Mesothelial cell of epicardium (in vitro differentiated cells): Measurements from ENCODE around the gene NR5A1. TPM values are rescaled to one million over a fixed set of nuclear protein-coding genes. Genes with fewer than 3 reads are reported as not detected.

Experiments used
- DNase-seq, 2 experiments: peaks; one replicate each; pipeline ENCODE4 v3.0.0; 2021; ENCODE audit warnings: low spot score in 2 of 2; ENCODE audit not compliant: unreplicated experiment in 2 of 2
- H3K27ac Mint-ChIP-seq: 2 replicates; pipeline ENCODE4 v1.8.0; 2021; ENCODE audit warnings: mixed read lengths
- H3K27me3 Mint-ChIP-seq: 2 replicates; pipeline ENCODE4 v1.8.0; 2021; ENCODE audit warnings: low read depth, mixed read lengths
- H3K36me3 Mint-ChIP-seq: 2 replicates; pipeline ENCODE4 v1.8.0; 2021; ENCODE audit warnings: mixed read lengths
- H3K4me1 Mint-ChIP-seq: 2 replicates; pipeline ENCODE4 v1.8.0; 2021; ENCODE audit warnings: mixed read lengths
- H3K4me3 Mint-ChIP-seq: 2 replicates; pipeline ENCODE4 v1.8.0; 2021; ENCODE audit warnings: mild to moderate bottlenecking, moderate library complexity, mixed read lengths
- H3K9me3 Mint-ChIP-seq: 2 replicates; pipeline ENCODE4 v1.8.0; 2021; ENCODE audit warnings: mixed read lengths
- CTCF ChIP-seq: fragments of 200-600 bp; sonication (generic); IDR thresholded peaks from one replicate; pipeline ENCODE4 v1.5.0; 2021; ENCODE audit warnings: antibody characterized with exemption; ENCODE audit not compliant: unreplicated experiment
- total RNA-seq: library from RNA; stranded (reverse); gene quantifications from 3 replicates; pipeline ENCODE4 v1.2.1, GENCODE V29; 2021

Gene NR5A1
- total RNA-seq, 1 donor from 2014 or later: 0.25 TPM

GRCh38 chr9:124442826-124443225 is 64.4 kb downstream of the NR5A1 start:
- H3K4me1 Mint-ChIP-seq: no peaks in the 10 kb centered on the region
- peaks cover 4% of the 10 kb centered on the region for H3K27me3 Mint-ChIP-seq
- H3K4me3 Mint-ChIP-seq: no peak overlapping the region
- peaks cover 3% of the 10 kb centered on the region for H3K9me3 Mint-ChIP-seq
- H3K27ac Mint-ChIP-seq: no peak overlapping the region
- no peak for TF ChIP-seq CTCF
- H3K36me3 Mint-ChIP-seq: peaks cover 2% of the 10 kb centered on the region
- no peak for DNase-seq

- no peak for TF ChIP-seq CTCF
- H3K4me1 Mint-ChIP-seq: no peaks in the 10 kb centered on the region
- no peak for DNase-seq
- H3K36me3 Mint-ChIP-seq: peaks cover 2% of the 10 kb centered on the region
- no peak overlapping the region for H3K27ac Mint-ChIP-seq
- H3K27me3 Mint-ChIP-seq: peaks cover 4% of the 10 kb centered on the region
- H3K4me3 Mint-ChIP-seq: no peak overlapping the region
- H3K9me3 Mint-ChIP-seq: peaks cover 3% of the 10 kb centered on the region
These were observed 64.8 kb downstream of the NR5A1 start for GRCh38 chr9:124442379-124442778.

GRCh38 chr9:124441291-124441690 is 65.9 kb downstream of the NR5A1 start:
- no peaks in the 10 kb centered on the region for H3K4me1 Mint-ChIP-seq
- no peak for DNase-seq

GRCh38 chr9:124440786-124441185 is 66.4 kb downstream of the NR5A1 start:
- Mint-ChIP-seq H3K4me1 (no peaks in the 10 kb centered on the region), H3K27ac (no peak overlapping the region), H3K27me3 (peaks cover 4% of the 10 kb centered on the region), H3K4me3 (no peak overlapping the region), H3K9me3 (peaks cover 3% of the 10 kb centered on the region), H3K36me3 (peaks cover 2% of the 10 kb centered on the region)
- DNase-seq: no peak
- no peak for TF ChIP-seq CTCF

More at GRCh38 chr9:124441291-124441690, 65.9 kb downstream of the NR5A1 start:
- Mint-ChIP-seq H3K9me3 (peaks cover 3% of the 10 kb centered on the region), H3K27ac (no peak overlapping the region), H3K36me3 (peaks cover 2% of the 10 kb centered on the region), H3K4me3 (no peak overlapping the region), H3K27me3 (peaks cover 4% of the 10 kb centered on the region)
- TF ChIP-seq CTCF: no peak

GRCh38 chr9:124439686-124440243 is 67.4 kb downstream of the NR5A1 start:
- no peak for DNase-seq
- Mint-ChIP-seq H3K9me3 (peaks cover 3% of the 10 kb centered on the region), H3K27me3 (peaks cover 4% of the 10 kb centered on the region), H3K27ac (no peak overlapping the region), H3K4me3 (no peak overlapping the region), H3K36me3 (peaks cover 2% of the 10 kb centered on the region), H3K4me1 (no peaks in the 10 kb centered on the region)
- TF ChIP-seq CTCF: no peak

- Mint-ChIP-seq H3K27me3 (peaks cover 4% of the 10 kb centered on the region), H3K9me3 (peaks cover 3% of the 10 kb centered on the region), H3K36me3 (peaks cover 2% of the 10 kb centered on the region), H3K27ac (no peak overlapping the region), H3K4me1 (no peaks in the 10 kb centered on the region), H3K4me3 (no peak overlapping the region)
- no peak for TF ChIP-seq CTCF
- no peak for DNase-seq
These were observed 68.1 kb downstream of the NR5A1 start for GRCh38 chr9:124439086-124439485.
